Neural crest cell (in vitro differentiated cells): ENCODE results near the gene TNK2. TPM values are rescaled to one million over a fixed set of nuclear protein-coding genes. Genes with fewer than 3 reads are reported as not detected.
A peak's percentile ranks its signal among the peaks of the same experiment; 100 is the strongest.
"Not testable (repeated sequence)": the region's sequence is repeated elsewhere in the genome, so short reads cannot be mapped to it uniquely, and the experiment has no call there.

Experiments
- DNase-seq: peaks from one replicate; pipeline ENCODE4 v3.0.0; 2021; ENCODE audit warnings: low read depth, mixed read lengths, low spot score
- H3K27ac Mint-ChIP-seq: one replicate; pipeline ENCODE4 v1.8.0; 2021; ENCODE audit warnings: mild to moderate bottlenecking, mixed read lengths; ENCODE audit not compliant: unreplicated experiment
- H3K27me3 Mint-ChIP-seq: 2 replicates; pipeline ENCODE4 v1.8.0; 2021; ENCODE audit warnings: low read depth, mild to moderate bottlenecking, mixed read lengths
- H3K36me3 Mint-ChIP-seq: 2 replicates; pipeline ENCODE4 v1.8.0; 2021; ENCODE audit warnings: low read depth, mild to moderate bottlenecking, mixed read lengths
- H3K4me1 Mint-ChIP-seq: 2 replicates; pipeline ENCODE4 v1.8.0; 2021; ENCODE audit warnings: mixed read lengths
- H3K4me3 Mint-ChIP-seq: one replicate; pipeline ENCODE4 v1.8.0; 2021; ENCODE audit warnings: mild to moderate bottlenecking, mixed read lengths
- H3K9me3 Mint-ChIP-seq: 2 replicates; pipeline ENCODE4 v1.8.0; 2021; ENCODE audit warnings: mixed read lengths
- total RNA-seq: library from RNA; stranded (reverse); gene quantifications from 2 replicates; pipeline ENCODE4 v1.2.1, GENCODE V29; 2021
- TF ChIP-seq, protein P1 (sequence below): fragments of 200-600 bp; sonication (generic); conservative IDR thresholded peaks from 2 replicates; pipeline ENCODE4 v1.5.0; 2021; ENCODE audit warnings: antibody characterized with exemption, mild to moderate bottlenecking

The TNK2 gene
- total RNA-seq, 1 donor from 2014 or later, result 54.9 TPM

DNA sequence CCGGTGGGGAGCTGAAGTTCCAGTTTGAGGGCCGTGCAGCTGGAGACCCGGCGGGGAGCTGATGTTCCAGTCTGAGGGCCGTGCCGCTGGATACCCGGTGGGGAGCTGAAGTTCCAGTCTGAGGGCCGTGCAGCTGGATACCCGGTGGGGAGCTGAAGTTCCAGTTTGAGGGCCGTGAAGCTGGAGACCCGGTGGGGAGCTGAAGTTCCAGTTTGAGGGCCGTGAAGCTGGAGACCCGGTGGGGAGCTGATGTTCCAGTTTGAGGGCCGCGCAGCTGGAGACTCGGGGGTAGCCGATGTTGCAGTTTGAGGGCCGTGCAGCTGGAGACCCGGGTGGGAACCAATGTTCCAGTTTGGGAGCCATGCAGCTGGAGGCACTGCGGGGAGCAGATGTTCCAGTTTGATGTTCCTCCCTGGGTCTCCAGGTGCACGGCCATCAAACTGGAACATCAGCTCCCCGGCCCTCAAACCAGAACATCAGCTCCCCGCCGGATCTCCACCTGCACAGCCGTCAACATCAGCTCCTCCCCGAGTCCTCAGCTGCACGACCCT, 33.0 kb upstream of the TNK2 start:
- not testable (repeated sequence) for DNase-seq, H3K4me3 Mint-ChIP-seq, H3K27me3 Mint-ChIP-seq, H3K27ac Mint-ChIP-seq, H3K4me1 Mint-ChIP-seq
- H3K9me3 Mint-ChIP-seq, result peaks cover 18% of the 10 kb centered on the region
- H3K36me3 Mint-ChIP-seq, result peaks cover 47% of the 10 kb centered on the region

DNA sequence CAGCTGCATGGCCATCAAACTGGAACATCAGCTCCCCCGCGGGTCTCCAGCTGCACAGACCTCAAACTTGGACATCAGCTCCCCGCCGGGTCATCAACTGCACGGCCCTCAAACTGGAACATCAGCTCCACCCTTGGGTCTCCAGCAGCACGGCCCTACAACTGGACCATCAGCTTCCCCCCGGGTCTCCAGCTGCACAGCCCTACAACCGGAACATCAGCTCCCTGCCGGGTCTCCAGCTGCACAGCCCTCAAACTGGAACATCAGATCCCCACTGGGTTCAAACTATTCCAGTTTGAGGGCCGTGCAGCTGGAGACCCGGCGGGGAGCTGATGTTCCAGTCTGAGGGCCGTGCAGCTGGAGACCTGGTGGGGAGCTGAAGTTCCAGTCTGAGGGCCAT, 32.5 kb upstream of the TNK2 start:
- H3K27me3 Mint-ChIP-seq, DNase-seq, H3K4me1 Mint-ChIP-seq, H3K27ac Mint-ChIP-seq, H3K4me3 Mint-ChIP-seq: not testable (repeated sequence)
- peaks cover 47% of the 10 kb centered on the region for H3K36me3 Mint-ChIP-seq
- H3K9me3 Mint-ChIP-seq, result peaks cover 18% of the 10 kb centered on the region

DNA sequence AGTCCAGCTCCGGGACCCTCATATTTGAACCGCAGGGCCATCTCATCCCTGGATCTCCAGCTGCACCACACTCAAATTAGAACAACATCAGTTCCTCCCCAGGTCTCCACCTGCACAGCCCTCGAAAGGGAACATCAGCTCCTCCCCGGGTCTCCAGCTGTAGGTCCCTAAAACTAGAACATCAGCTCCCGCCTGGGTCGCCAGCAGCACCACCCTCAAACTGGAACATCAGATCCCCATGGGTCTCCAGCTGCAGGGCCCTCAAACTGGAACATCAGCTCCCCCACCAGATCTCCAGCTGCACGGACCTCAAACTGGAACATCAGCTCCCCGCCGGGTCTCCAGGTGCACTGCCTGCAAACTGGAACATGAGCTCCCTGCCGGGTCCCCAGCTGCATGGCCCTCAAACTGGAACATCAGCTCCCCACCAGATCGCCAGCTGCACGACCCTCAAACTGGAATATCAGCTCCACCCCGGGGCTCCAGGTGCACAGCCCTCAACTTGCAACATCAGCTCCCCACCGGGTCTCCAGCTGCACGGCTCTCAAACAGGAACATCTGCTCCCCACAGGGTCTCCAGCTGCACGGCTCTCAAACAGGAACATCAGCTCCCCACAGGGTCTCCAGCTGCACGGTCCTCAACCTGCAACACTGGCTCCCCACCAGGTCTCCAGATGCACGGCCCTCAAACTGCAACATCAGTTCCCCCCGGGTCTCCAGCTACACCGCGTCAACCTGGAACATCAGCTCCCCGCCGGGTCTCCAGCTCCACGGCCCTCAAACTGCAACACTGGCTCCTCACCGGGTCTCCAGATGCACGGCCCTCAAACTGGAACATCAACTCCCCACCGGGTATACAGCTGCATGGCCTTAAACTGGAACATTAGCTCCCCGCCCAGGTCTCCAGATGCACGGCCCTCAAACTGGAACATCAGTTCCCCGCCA, 31.4 kb upstream of the TNK2 start:
- Mint-ChIP-seq H3K36me3 (peaks cover 45% of the 10 kb centered on the region), H3K9me3 (peaks cover 15% of the 10 kb centered on the region)
- DNase-seq, H3K4me3 Mint-ChIP-seq, H3K27ac Mint-ChIP-seq, H3K27me3 Mint-ChIP-seq, H3K4me1 Mint-ChIP-seq: not testable (repeated sequence)

DNA sequence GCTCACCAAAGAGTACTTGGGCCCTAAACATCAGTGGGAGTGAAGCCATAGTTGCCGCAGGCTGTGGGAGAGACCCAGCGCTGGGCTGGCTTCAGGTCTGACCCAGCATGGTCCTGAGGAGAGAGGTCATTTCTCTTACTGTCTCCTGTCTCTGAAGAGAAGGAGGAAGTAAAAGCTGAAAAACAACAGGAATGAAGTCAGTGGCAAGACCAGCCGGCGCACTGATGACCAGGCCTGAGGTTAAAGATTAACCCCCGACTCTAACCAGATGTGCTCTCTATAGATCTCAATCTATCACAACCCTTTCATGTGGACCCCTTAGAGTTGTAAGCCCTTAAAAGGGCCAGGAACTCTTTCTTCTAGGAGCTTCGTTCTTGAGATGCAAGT, 24.7 kb upstream of the TNK2 start:
- Mint-ChIP-seq H3K36me3 (peaks cover 13% of the 10 kb centered on the region), H3K27ac (peak overlapping the region; percentile 43), H3K4me1 (peaks cover 16% of the 10 kb centered on the region)
- H3K27me3 Mint-ChIP-seq, H3K4me3 Mint-ChIP-seq, DNase-seq, H3K9me3 Mint-ChIP-seq: not testable (repeated sequence)

DNA sequence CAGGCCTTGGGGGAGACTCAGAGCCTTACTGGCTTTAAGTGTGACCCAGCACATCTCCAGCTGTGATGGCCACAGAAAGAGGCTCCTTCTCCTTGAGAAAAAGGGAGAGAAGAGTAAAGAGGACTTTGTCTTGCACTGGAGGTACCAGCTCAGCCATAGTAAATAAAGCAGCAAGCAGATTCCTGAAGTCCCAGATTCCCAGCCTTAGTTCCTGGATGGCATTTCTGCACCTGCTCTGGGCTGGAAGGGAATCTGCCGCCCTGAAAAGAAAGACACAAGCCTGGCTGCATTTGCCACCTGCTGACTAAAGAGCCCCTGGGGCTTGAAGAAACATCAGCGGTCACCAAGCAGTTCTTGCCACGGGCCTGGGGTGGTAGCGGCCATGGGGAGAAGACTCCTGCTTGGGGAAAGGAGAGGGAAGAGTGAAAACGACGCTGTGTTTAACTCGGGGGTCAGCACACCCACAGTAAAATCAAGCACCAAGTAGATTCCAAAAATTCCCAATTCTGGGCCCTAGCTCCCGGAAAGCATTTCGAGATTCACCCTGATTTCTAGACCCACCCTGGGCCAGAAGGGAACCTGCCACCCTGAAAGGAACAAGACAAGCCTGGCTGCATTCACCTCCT, 24.2 kb upstream of the TNK2 start:
- TF ChIP-seq, protein P1, sequence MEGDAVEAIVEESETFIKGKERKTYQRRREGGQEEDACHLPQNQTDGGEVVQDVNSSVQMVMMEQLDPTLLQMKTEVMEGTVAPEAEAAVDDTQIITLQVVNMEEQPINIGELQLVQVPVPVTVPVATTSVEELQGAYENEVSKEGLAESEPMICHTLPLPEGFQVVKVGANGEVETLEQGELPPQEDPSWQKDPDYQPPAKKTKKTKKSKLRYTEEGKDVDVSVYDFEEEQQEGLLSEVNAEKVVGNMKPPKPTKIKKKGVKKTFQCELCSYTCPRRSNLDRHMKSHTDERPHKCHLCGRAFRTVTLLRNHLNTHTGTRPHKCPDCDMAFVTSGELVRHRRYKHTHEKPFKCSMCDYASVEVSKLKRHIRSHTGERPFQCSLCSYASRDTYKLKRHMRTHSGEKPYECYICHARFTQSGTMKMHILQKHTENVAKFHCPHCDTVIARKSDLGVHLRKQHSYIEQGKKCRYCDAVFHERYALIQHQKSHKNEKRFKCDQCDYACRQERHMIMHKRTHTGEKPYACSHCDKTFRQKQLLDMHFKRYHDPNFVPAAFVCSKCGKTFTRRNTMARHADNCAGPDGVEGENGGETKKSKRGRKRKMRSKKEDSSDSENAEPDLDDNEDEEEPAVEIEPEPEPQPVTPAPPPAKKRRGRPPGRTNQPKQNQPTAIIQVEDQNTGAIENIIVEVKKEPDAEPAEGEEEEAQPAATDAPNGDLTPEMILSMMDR, result no peak
- H3K4me1 Mint-ChIP-seq, result peaks cover 16% of the 10 kb centered on the region
- H3K9me3 Mint-ChIP-seq, result no peaks in the 10 kb centered on the region
- peak overlapping the region; percentile 43 for H3K27ac Mint-ChIP-seq
- peaks cover 10% of the 10 kb centered on the region for H3K36me3 Mint-ChIP-seq
- H3K4me3 Mint-ChIP-seq, result no peak overlapping the region
- H3K27me3 Mint-ChIP-seq, result no peaks in the 10 kb centered on the region
- no peak for DNase-seq

DNA sequence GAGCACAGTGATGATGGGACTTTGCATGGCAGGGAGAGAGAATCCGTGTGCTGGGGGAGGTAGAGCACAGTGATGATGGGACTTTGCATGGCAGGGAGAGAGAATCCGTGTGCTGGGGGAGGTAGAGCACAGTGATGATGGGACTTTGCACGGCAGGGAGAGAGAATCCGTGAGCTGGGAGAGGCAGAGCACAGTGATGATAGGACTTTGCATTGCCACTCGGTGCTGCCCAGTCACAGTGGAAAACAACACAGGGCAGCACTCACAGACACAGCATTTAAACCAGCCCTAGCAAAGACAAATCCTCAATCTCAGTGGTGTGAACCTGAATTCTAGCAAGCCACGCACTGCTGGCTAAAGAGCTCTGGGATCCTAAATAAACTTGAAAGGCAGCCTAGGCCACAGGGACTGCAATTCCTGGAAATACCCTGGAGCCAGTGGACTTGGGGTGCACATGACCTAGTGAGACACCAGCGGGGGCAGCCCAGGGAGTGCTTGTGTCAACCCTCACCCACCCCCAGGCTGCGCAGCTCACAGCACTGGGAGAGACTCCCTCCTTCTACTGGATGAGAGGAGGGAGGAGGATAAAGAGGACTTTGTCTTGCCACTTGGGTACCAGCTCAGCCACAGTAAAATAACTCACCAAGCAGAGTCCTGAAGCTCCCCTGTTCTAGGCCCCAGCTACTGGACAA, 23.4 kb upstream of the TNK2 start:
- no peaks in the 10 kb centered on the region for H3K27me3 Mint-ChIP-seq
- DNase-seq, result no peak
- H3K36me3 Mint-ChIP-seq, result peaks cover 10% of the 10 kb centered on the region
- H3K27ac Mint-ChIP-seq, result peak overlapping the region; percentile 14
- peaks cover 16% of the 10 kb centered on the region for H3K4me1 Mint-ChIP-seq
- no peak overlapping the region for H3K4me3 Mint-ChIP-seq
- TF ChIP-seq, protein P1, result no peak
- H3K9me3 Mint-ChIP-seq, result no peaks in the 10 kb centered on the region

DNA sequence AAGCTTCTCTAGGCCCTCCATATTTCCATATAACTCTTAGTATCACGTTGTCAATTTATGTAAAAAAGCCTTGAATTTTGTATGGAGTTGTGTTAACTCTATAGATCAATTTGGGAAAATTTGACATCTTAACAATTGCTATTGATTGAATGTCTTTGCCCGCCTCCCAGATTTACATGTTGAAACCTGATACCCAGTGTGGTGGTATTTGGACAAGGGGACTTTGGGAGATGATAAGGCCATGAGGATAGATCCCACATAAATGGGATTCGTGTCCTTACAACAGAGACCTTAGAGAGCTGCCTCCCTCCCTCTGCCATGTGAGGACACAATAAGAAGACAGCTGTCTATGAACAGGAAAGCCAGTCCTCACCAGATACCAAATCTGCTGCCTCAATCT, 21.1 kb upstream of the TNK2 start:
- Mint-ChIP-seq H3K27ac (no peak overlapping the region), H3K4me1 (peaks cover 32% of the 10 kb centered on the region), H3K4me3 (no peak overlapping the region), H3K36me3 (peaks cover 3% of the 10 kb centered on the region), H3K9me3 (no peaks in the 10 kb centered on the region), H3K27me3 (no peaks in the 10 kb centered on the region)
- TF ChIP-seq, protein P1, result no peak
- DNase-seq, result no peak
